RWPE2 (cell line): ENCODE results near the gene ZNF254.
"Not testable (repeated sequence)": the region's sequence is repeated elsewhere in the genome, so short reads cannot be mapped to it uniquely, and the experiment has no call there.

Experiments
- ATAC-seq: fragments of 200-7000 bp; cut with Tn5 transposase; 3 replicates; pipeline ENCODE4 v1.9.1; 2021; ENCODE audit warnings: low read depth
- DNase-seq: peaks from one replicate; pipeline ENCODE4 v3.0.0-alpha.2; 2020; ENCODE audit warnings: low spot score
- H3K27ac ChIP-seq: fragments of 450-650 bp; 2 replicates; pipeline ENCODE4 v1.5.1; 2017; ENCODE audit warnings: mild to moderate bottlenecking; ENCODE audit not compliant: poor library complexity, severe bottlenecking
- H3K27me3 ChIP-seq: fragments of 250-450 bp; sonication (Bioruptor Pico); 2 replicates; pipeline ENCODE4 v1.5.1; 2021; ENCODE audit warnings: mild to moderate bottlenecking, moderate library complexity; ENCODE audit not compliant: insufficient read depth, poor library complexity, severe bottlenecking
- H3K36me3 ChIP-seq: fragments of 250-450 bp; sonication (Bioruptor Pico); 2 replicates; pipeline ENCODE4 v1.5.1; 2020; ENCODE audit warnings: low read depth, mild to moderate bottlenecking, moderate library complexity
- H3K4me1 ChIP-seq: fragments of 250-450 bp; sonication (Bioruptor Pico); 2 replicates; pipeline ENCODE4 v1.5.1; 2021; ENCODE audit warnings: mild to moderate bottlenecking, moderate library complexity; ENCODE audit not compliant: insufficient read depth, poor library complexity, severe bottlenecking
- H3K4me3 ChIP-seq: fragments of 250-450 bp; sonication (Bioruptor Pico); 2 replicates; pipeline ENCODE4 v1.5.1; 2021; ENCODE audit warnings: mild to moderate bottlenecking, moderate library complexity; ENCODE audit not compliant: severe bottlenecking
- H3K9me3 ChIP-seq: fragments of 250-450 bp; sonication (Bioruptor Pico); 2 replicates; pipeline ENCODE4 v1.5.1; 2021; ENCODE audit warnings: mild to moderate bottlenecking, moderate library complexity; ENCODE audit not compliant: severe bottlenecking
- CTCF ChIP-seq: fragments of 450-650 bp; IDR thresholded peaks from one replicate; pipeline ENCODE4 v1.5.1; 2017; ENCODE audit warnings: mild to moderate bottlenecking, moderate library complexity; ENCODE audit not compliant: poor library complexity, severe bottlenecking

The ZNF254 gene

DNA sequence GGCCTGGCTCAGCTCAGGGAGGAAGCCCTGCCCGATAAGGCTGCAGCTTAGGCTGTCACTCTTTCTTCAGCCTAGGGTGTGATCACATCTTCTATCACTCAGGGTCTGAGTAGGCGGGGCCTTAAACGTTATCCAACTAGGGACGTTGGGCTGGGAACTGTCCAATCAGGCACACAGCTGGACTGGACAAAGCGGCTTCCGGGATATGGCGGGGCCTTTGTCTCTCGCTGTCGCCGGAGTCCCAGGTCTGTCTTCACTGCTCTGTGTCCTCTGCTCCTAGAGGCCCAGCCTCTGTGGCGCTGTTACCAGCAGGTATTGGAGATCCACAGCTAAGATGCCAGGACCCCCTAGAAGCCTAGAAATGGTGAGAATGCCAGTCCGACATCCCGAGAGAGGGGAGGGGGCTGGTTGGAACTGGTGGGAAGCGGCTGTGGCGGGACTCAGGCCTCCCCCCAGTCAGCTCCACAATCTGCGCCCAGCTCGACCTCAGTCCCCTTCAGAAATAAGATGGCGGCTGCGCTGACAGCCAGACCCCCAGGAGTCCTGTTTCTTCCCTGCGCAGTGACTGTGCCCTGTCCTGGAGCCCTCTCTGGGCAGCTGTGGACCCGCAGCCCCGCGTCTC lies at the start of gene ZNF254:
Gene ZNF254, plus strand, starts transcription at position 214 of the 622 bp plus-strand sequence. Its CDS starts 121 bp downstream, at position 335.
- Histone ChIP-seq H3K27ac (peak within 1 kb of the TSS; percentile 60), H3K9me3 (no peaks in the 10 kb centered on the region), H3K36me3 (peaks cover 16% of the 10 kb centered on the region), H3K4me3 (peak within 1 kb of the TSS; percentile 65), H3K27me3 (no peaks in the 10 kb centered on the region), H3K4me1 (peaks cover 2% of the 10 kb centered on the region)
- peak; percentile 89 for DNase-seq
- no peak for TF ChIP-seq CTCF
- ATAC-seq = peak; percentile 100

GRCh38 chr19:24040621-24041020 lies 46.4 kb upstream of the ZNF254 start:
- H3K4me1 ChIP-seq = no peaks in the 10 kb centered on the region
- ATAC-seq (no peak), DNase-seq (no peak)
- H3K27me3 ChIP-seq = no peaks in the 10 kb centered on the region
- no peak overlapping the region for H3K27ac ChIP-seq
- no peak overlapping the region for H3K4me3 ChIP-seq
- peaks cover 5% of the 10 kb centered on the region for H3K9me3 ChIP-seq
- TF ChIP-seq CTCF = no peak
- H3K36me3 ChIP-seq = peaks cover 52% of the 10 kb centered on the region

GRCh38 chr19:24041326-24041725 lies 45.7 kb upstream of the ZNF254 start:
- H3K36me3 ChIP-seq = peaks cover 49% of the 10 kb centered on the region
- ATAC-seq, H3K27ac ChIP-seq, H3K27me3 ChIP-seq, DNase-seq, H3K4me3 ChIP-seq, H3K9me3 ChIP-seq, H3K4me1 ChIP-seq: not testable (repeated sequence)

GRCh38 chr19:24046550-24046949 lies 40.4 kb upstream of the ZNF254 start:
- no peak for ATAC-seq
- no peak for DNase-seq
- peaks cover 40% of the 10 kb centered on the region for H3K36me3 ChIP-seq

GRCh38 chr19:24048261-24048660 lies 38.7 kb upstream of the ZNF254 start:
- Histone ChIP-seq H3K4me3 (no peak overlapping the region), H3K27me3 (no peaks in the 10 kb centered on the region), H3K9me3 (no peaks in the 10 kb centered on the region), H3K36me3 (peaks cover 38% of the 10 kb centered on the region), H3K4me1 (no peaks in the 10 kb centered on the region), H3K27ac (no peak overlapping the region)
- DNase-seq (no peak), ATAC-seq (no peak)
- no peak for TF ChIP-seq CTCF

More at GRCh38 chr19:24046550-24046949, 40.4 kb upstream of the ZNF254 start:
- Histone ChIP-seq H3K27me3 (no peaks in the 10 kb centered on the region), H3K9me3 (no peaks in the 10 kb centered on the region), H3K4me3 (no peak overlapping the region), H3K27ac (no peak overlapping the region), H3K4me1 (no peaks in the 10 kb centered on the region)
- no peak for TF ChIP-seq CTCF
